K562 (cell line): ENCODE data around the gene ZMYND8. TPM values are rescaled to one million over a fixed set of nuclear protein-coding genes. Genes with fewer than 3 reads are reported as not detected.
A peak's percentile ranks its signal among the peaks of the same experiment; 100 is the strongest.

Experiments used
- ATAC-seq: fragments of 200-7000 bp; cut with Tn5 transposase; 3 replicates; pipeline ENCODE4 v1.9.1; 2020; ENCODE audit warnings: moderate library complexity
- BruUV-seq: library from RNA; stranded (reverse); fragments of 400-500 nt; replicated peaks from 2 replicates; lab custom pipeline; 2021; lab: Mats Ljungman, UMichigan
- CTCF ChIA-PET: fragments of 300-600 bp; formaldehyde crosslinking; extraction: SDS; loops from one replicate; lab custom pipeline; 2021; ENCODE audit warnings: low intra/inter-chr PET ratio; lab: Yijun Ruan, JAX
- POLR2A ChIA-PET: fragments of 300-600, 350-650 bp; sonication (Branson Sonifier 250); formaldehyde crosslinking; extraction: SDS; loops from one replicate; lab custom pipeline; 2021; ENCODE audit warnings: antibody characterized with exemption, inconsistent platforms; lab: Yijun Ruan, JAX
- DNase-seq, 4 experiments: peaks; one replicate each; pipeline versions ENCODE4 v3.0.0 to v3.0.0-alpha.2; 2011 to 2018; ENCODE audit warnings: low spot score in 3 of 4, mixed read lengths in 3 of 4; ENCODE audit errors: extremely low read depth in 1 of 4
- FAIRE-seq: peaks from 2 replicates; lab custom pipeline; 2011; peaks lifted over from hg19 to GRCh38; lab: Jason Lieb, UNC
- H2AFZ ChIP-seq: 2 replicates; pipeline ENCODE4 v1.6.0; 2011; ENCODE audit warnings: low read depth, low read length, control low read depth, inconsistent platforms
- H3K27ac ChIP-seq: fragments of 200-600 bp; 3 replicates; pipeline ENCODE4 v1.8.0; 2011; ENCODE audit warnings: low read depth, mild to moderate bottlenecking, control low read depth, inconsistent platforms, low read length, moderate library complexity, mixed read lengths; ENCODE audit errors: extremely low read depth
- H3K27me3 ChIP-seq, 2 experiments: fragments of 300-600 bp in 1 of 2; 2 replicates in 1 of 2; 3 replicates in 1 of 2; pipeline versions ENCODE4 v1.6.0 to v1.8.0; 2011; ENCODE audit warnings: inconsistent platforms in 2 of 2, low read length in 2 of 2, mild to moderate bottlenecking in 1 of 2, mixed read lengths in 1 of 2, moderate library complexity in 1 of 2; ENCODE audit not compliant: control insufficient read depth in 2 of 2, insufficient read depth in 2 of 2
- H3K36me3 ChIP-seq: fragments of 300-600 bp; 3 replicates; pipeline ENCODE4 v1.8.0; 2011; ENCODE audit warnings: mild to moderate bottlenecking, low read length, inconsistent platforms; ENCODE audit not compliant: control insufficient read depth, insufficient read depth
- H3K4me1 ChIP-seq, 2 experiments: fragments of 200-600 bp in 1 of 2; replicated peaks in 1 of 2; 2 replicates in 1 of 2; 3 replicates in 1 of 2; pipeline versions ENCODE4 v1.5.1 to v1.8.0; 2011; ENCODE audit warnings: inconsistent platforms in 2 of 2, low read length in 2 of 2, mild to moderate bottlenecking in 1 of 2, mixed read lengths in 1 of 2, moderate library complexity in 1 of 2; ENCODE audit not compliant: control insufficient read depth in 2 of 2, insufficient read depth in 2 of 2
- H3K4me2 ChIP-seq: 2 replicates; pipeline ENCODE4 v1.6.1; 2011; ENCODE audit warnings: low read length, control low read depth, inconsistent platforms, mixed read lengths; ENCODE audit not compliant: insufficient read depth
- H3K4me3 ChIP-seq: fragments of 200-600 bp; sonication (generic), shearing (Covaris generic); 2 replicates; pipeline ENCODE4 v1.5.1; 2016; ENCODE audit warnings: control low read depth, inconsistent platforms
- H3K79me2 ChIP-seq: fragments of 200-600 bp; 3 replicates; pipeline ENCODE4 v1.8.0; 2011; ENCODE audit warnings: low read length, inconsistent platforms; ENCODE audit not compliant: control insufficient read depth, insufficient read depth
- H3K9ac ChIP-seq, 2 experiments: 2 replicates each; pipeline versions ENCODE4 v1.6.0 to v1.6.1; 2011; ENCODE audit warnings: low read depth in 2 of 2, low read length in 2 of 2, control low read depth in 1 of 2, inconsistent platforms in 1 of 2, mild to moderate bottlenecking in 1 of 2, mixed read lengths in 1 of 2; ENCODE audit not compliant: insufficient read depth in 1 of 2
- H3K9me1 ChIP-seq: one replicate; pipeline ENCODE4 v1.6.0; 2011; ENCODE audit warnings: inconsistent platforms, mild to moderate bottlenecking, low read length, moderate library complexity; ENCODE audit not compliant: control insufficient read depth, insufficient read depth
- H3K9me3 ChIP-seq: replicated peaks from 2 replicates; pipeline ENCODE4 v1.5.1; 2011; ENCODE audit warnings: low read depth, low read length, inconsistent platforms; ENCODE audit not compliant: control insufficient read depth, insufficient read depth
- H4K20me1 ChIP-seq: replicated peaks from 2 replicates; pipeline ENCODE4 v1.6.1; 2011; ENCODE audit warnings: low read length, inconsistent platforms, mixed read lengths; ENCODE audit not compliant: control insufficient read depth, insufficient read depth
- DIDO1 ChIP-seq: fragments of 450-650 bp; IDR thresholded peaks from 2 replicates; pipeline ENCODE4 v1.6.1; 2016; ENCODE audit warnings: low read depth, missing biosample characterization, missing genetic modification characterization
- FOXK1 ChIP-seq: sonication (generic); formaldehyde crosslinking; IDR thresholded peaks from 2 replicates; pipeline ENCODE4 v1.8.0; 2022; ENCODE audit warnings: missing genetic modification reagents, mild to moderate bottlenecking, borderline replicate concordance
- PHF21A ChIP-seq: fragments of 450-650 bp; IDR thresholded peaks from 2 replicates; pipeline ENCODE4 v1.6.1; 2017; ENCODE audit warnings: low read depth, borderline replicate concordance
- PML ChIP-seq: IDR thresholded peaks from 2 replicates; pipeline ENCODE4 v1.6.1; 2012; ENCODE audit warnings: low read length, inconsistent platforms
- POLR2A ChIP-seq: fragments of 450-650 bp; conservative IDR thresholded peaks from 2 replicates; pipeline ENCODE4 v1.6.1; 2016
- SRSF9 ChIP-seq: fragments of 200-400 bp; formaldehyde crosslinking; IDR thresholded peaks from 2 replicates; pipeline ENCODE4 v1.6.1; 2017; ENCODE audit warnings: low read depth, low read length, borderline replicate concordance
- ZNF140 ChIP-seq: fragments of 250-450 bp; sonication (Bioruptor Pico); IDR thresholded peaks from 2 replicates; pipeline ENCODE4 v1.8.0; 2021; ENCODE audit warnings: moderate library complexity, mild to moderate bottlenecking, inconsistent platforms
- ZNF589 ChIP-seq: fragments of 200-800 bp; sonication (Bioruptor generic); IDR thresholded peaks from 2 replicates; pipeline ENCODE4 v1.6.1; 2016; ENCODE audit warnings: low read depth, missing genetic modification characterization, missing compliant biosample characterization
- ZSCAN29 ChIP-seq: fragments of 450-650 bp; IDR thresholded peaks from 2 replicates; pipeline ENCODE4 v1.6.1; 2017
- WGBS: fragments of 100-300 bp; shearing (Covaris generic); methylation state at CpG from one replicate; pipeline ENCODE4 v1.1.6; 2016; ENCODE audit warnings: low coverage, mixed read lengths; ENCODE audit not compliant: insufficient coverage; ENCODE audit errors: missing lambda C conversion rate; 5-methylcytosine and 5-hydroxymethylcytosine counted together
- in situ Hi-C: fragments of 300-500 bp; cut with MboI; formaldehyde crosslinking; loops from 4 replicates; pipeline ENCODE4 v1.15.0; 2018; ENCODE audit warnings: inconsistent platforms, mixed read lengths
- intact Hi-C: fragments of 100-400 bp; cut with micrococcal nuclease; formaldehyde crosslinking; loops from 2 replicates; pipeline ENCODE4 v1.14.2; 2022
- polyA plus RNA-seq, 8 experiments: library from polyadenylated mRNA; depleted of rRNA in 4 of 8; stranded (reverse) in 5 of 8; unstranded in 3 of 8; fragments of >200 nt; fragmentation: Nextera tagmentation in 2 of 8; fragmentation: Illumina TruSeq in 1 of 8; extraction: Ambion mirVana in 2 of 8; extraction: Trizol in 1 of 8; gene quantifications; 2 replicates each; pipeline versions ENCODE4 v1.2.1 to v1.2.3, GENCODE V29; 2011 to 2014; ENCODE audit warnings: inconsistent platforms in 1 of 8, missing spikeins in 1 of 8
- total RNA-seq, 7 experiments: library from RNA; depleted of rRNA in 6 of 7; stranded (reverse); fragments of >200 nt in 6 of 7; fragmentation: Illumina TruSeq in 2 of 7; extraction: Trizol in 2 of 7; gene quantifications; 2 replicates each; pipeline versions ENCODE4 v1.2.1 to v1.2.3, GENCODE V29; 2011 to 2021; ENCODE audit warnings: low replicate concordance in 1 of 7
- TF ChIP-seq, protein P1 (sequence below): sonication (generic); formaldehyde crosslinking; IDR thresholded peaks from 2 replicates; pipeline ENCODE4 v1.8.0; 2022; ENCODE audit warnings: mild to moderate bottlenecking, missing genetic modification reagents
- TF ChIP-seq, protein P2 (sequence below), 2 experiments: fragments of 450-650 bp; conservative IDR thresholded peaks; 2 replicates each; pipeline ENCODE4 v1.6.1; 2017; ENCODE audit warnings: mild to moderate bottlenecking in 2 of 2, moderate library complexity in 2 of 2
- TF ChIP-seq, protein P3 (sequence below): fragments of 450-650 bp; IDR thresholded peaks from 2 replicates; pipeline ENCODE4 v1.6.1; 2017; ENCODE audit warnings: antibody characterized with exemption

The ZMYND8 gene
- total and polyA plus RNA-seq, 9 of the 15 experiments (the other 6 are each of a cell fraction or from before 2014, with no cell fraction given) = 31.8 to 148 (median 71.9) TPM

DNA sequence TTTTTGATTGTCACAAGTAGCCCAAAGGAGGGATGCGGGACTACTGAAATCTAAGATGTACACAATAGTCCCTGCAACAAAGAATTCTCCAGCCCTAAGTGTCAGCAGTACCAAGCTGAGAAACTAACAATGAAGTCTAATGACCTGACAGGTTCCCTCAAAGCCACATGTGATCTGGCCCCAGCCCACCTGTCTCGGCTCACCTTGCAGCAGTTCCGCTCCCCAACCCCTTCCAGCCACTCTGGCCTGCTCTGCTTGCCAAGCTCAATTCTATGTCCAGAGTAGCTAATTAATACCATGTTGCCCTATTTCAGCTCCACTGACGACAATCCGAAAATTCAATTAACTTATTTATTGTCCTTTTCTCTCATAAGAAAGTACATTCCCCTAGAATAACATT lies 72.1 kb downstream of the ZMYND8 start:
- Histone ChIP-seq H2AFZ (no peak overlapping the region), H3K36me3 (peaks cover 99% of the 10 kb centered on the region), H3K79me2 (peaks cover 82% of the 10 kb centered on the region), H4K20me1 (peaks cover 13% of the 10 kb centered on the region), H3K4me3 (no peak overlapping the region), H3K4me1 (peaks cover 0 to 4% of the 10 kb centered on the region in 2 experiments; a peak in 1 of 5 replicates), H3K9me3 (no peaks in the 10 kb centered on the region), H3K9ac (peak overlapping the region in 1 of 2 experiments; percentile 38; a peak in 1 of 4 replicates), H3K27ac (no peak overlapping the region), H3K27me3 (no peaks in the 10 kb centered on the region), H3K4me2 (no peak overlapping the region), H3K9me1 (no peaks in the 10 kb centered on the region)
- CTCF ChIA-PET = no interaction called here
- intact Hi-C loops (no loop called here), in situ Hi-C loops (loop anchor here (10.0 kb wide), 1 partner anchor 320 kb away; no protein-coding TSS in a partner anchor)
- BruUV-seq = no TSS peak
- FAIRE-seq (no peak), ATAC-seq (no peak), DNase-seq (no peak)
- POLR2A ChIA-PET = interaction anchor here (1.0 to 2.7 kb wide), 3 partner anchors 10 to 42 kb away, joined by 3 to 9 read pairs (median 4); no protein-coding TSS in a partner anchor
- TF ChIP-seq POLR2A (0 out of 2 replicates have a peak, but pooled peaks have one; percentile 17), ZNF140 (CRISPR knock-in tag) (no peak), FOXK1 (CRISPR knock-in tag) (0 out of 2 replicates have a peak, but pooled peaks have one; percentile 20)
- 94% methylated on average over 5 of the region's 5 CpGs for WGBS

DNA sequence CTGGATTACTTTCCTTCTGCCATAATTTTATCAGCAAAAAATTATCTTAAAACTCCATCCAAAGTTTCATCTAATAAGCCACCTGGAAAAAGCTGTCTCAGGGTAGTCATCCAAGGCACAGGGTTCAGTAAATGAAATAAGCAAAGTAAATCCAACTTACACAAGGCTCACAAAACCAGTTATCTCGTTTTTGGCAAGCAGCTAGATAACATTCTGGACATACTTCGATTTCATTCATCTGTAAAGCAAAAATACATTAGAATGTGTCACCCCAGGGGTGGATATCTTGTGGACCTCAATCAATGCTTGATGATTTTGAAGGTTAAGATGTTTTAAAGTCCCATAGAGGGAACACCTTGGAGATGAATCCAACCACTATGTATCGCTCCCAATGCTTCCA lies 73.1 kb downstream of the ZMYND8 start:
- H2AFZ ChIP-seq = no peak overlapping the region
- peaks cover 85% of the 10 kb centered on the region for H3K79me2 ChIP-seq
- ATAC-seq (no peak), FAIRE-seq (no peak), DNase-seq (no peak)
- H3K36me3 ChIP-seq = peaks cover 99% of the 10 kb centered on the region
- H3K9ac ChIP-seq = no peak overlapping the region
- in situ Hi-C loops (loop anchor here (10.0 kb wide), 1 partner anchor 321 kb away; no protein-coding TSS in a partner anchor), intact Hi-C loops (no loop called here)
- no peak overlapping the region for H3K4me2 ChIP-seq
- H3K9me3 ChIP-seq = no peaks in the 10 kb centered on the region
- H3K4me1 ChIP-seq = peaks cover 0 to 10% of the 10 kb centered on the region in 2 experiments; a peak in 3 of 5 replicates
- no peak overlapping the region for H3K4me3 ChIP-seq
- BruUV-seq = no TSS peak
- WGBS = 64% methylated on average over 3 of the region's 3 CpGs
- H3K27ac ChIP-seq = no peak overlapping the region; the same call in 2 of the 3 replicates
- POLR2A ChIA-PET = interaction anchor here (0.5 to 2.7 kb wide), 4 partner anchors 9 to 130 kb away, joined by 3 to 9 read pairs (median 6); no protein-coding TSS in a partner anchor
- no peaks in the 10 kb centered on the region for H3K27me3 ChIP-seq
- peaks cover 13% of the 10 kb centered on the region for H4K20me1 ChIP-seq
- CTCF ChIA-PET = no interaction called here
- no peaks in the 10 kb centered on the region for H3K9me1 ChIP-seq
- TF ChIP-seq, protein P1, sequence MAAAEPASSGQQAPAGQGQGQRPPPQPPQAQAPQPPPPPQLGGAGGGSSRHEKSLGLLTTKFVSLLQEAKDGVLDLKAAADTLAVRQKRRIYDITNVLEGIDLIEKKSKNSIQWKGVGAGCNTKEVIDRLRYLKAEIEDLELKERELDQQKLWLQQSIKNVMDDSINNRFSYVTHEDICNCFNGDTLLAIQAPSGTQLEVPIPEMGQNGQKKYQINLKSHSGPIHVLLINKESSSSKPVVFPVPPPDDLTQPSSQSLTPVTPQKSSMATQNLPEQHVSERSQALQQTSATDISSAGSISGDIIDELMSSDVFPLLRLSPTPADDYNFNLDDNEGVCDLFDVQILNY (CRISPR knock-in tag) = no peak
- no peak for TF ChIP-seq SRSF9
- TF ChIP-seq PHF21A = no peak
- TF ChIP-seq, protein P2, sequence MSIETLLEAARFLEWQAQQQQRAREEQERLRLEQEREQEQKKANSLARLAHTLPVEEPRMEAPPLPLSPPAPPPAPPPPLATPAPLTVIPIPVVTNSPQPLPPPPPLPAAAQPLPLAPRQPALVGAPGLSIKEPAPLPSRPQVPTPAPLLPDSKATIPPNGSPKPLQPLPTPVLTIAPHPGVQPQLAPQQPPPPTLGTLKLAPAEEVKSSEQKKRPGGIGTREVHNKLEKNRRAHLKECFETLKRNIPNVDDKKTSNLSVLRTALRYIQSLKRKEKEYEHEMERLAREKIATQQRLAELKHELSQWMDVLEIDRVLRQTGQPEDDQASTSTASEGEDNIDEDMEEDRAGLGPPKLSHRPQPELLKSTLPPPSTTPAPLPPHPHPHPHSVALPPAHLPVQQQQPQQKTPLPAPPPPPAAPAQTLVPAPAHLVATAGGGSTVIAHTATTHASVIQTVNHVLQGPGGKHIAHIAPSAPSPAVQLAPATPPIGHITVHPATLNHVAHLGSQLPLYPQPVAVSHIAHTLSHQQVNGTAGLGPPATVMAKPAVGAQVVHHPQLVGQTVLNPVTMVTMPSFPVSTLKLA (conservative IDR thresholded peaks at IDR 0.05) = no peak
- TF ChIP-seq ZNF589 (CRISPR knock-in tag) = no peak
- TF ChIP-seq DIDO1 (tag) = no peak
- TF ChIP-seq, protein P3, sequence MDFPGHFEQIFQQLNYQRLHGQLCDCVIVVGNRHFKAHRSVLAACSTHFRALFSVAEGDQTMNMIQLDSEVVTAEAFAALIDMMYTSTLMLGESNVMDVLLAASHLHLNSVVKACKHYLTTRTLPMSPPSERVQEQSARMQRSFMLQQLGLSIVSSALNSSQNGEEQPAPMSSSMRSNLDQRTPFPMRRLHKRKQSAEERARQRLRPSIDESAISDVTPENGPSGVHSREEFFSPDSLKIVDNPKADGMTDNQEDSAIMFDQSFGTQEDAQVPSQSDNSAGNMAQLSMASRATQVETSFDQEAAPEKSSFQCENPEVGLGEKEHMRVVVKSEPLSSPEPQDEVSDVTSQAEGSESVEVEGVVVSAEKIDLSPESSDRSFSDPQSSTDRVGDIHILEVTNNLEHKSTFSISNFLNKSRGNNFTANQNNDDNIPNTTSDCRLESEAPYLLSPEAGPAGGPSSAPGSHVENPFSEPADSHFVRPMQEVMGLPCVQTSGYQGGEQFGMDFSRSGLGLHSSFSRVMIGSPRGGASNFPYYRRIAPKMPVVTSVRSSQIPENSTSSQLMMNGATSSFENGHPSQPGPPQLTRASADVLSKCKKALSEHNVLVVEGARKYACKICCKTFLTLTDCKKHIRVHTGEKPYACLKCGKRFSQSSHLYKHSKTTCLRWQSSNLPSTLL = no peak
- TF ChIP-seq PML = no peak
- TF ChIP-seq ZSCAN29 = no peak
